ENCODE measurements around the gene SMO. TPM values are rescaled to one million over a fixed set of nuclear protein-coding genes. Genes with fewer than 3 reads are reported as not detected.

SMO gene
- total and polyA plus RNA-seq, 9 of the 15 experiments (the other 6 are each of a cell fraction or from before 2014, with no cell fraction given), result 0.05 to 0.13 (median 0.10) TPM; not detected in 5

GRCh38 chr7:129238546-129238945 is 50.1 kb downstream of the SMO start:
- ChIA-PET CTCF (ENCODE audit: low intra/inter-chr PET ratio) (no interaction called here), POLR2A (interaction anchor here (2.8 kb wide), 1 partner anchor 12 kb away, joined by 15 read pairs; the partner anchor contains the start of gene AHCYL2)
- TF ChIP-seq, protein P1, sequence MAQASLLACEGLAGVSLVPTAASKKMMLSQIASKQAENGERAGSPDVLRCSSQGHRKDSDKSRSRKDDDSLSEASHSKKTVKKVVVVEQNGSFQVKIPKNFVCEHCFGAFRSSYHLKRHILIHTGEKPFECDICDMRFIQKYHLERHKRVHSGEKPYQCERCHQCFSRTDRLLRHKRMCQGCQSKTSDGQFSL (CRISPR knock-in tag; IDR thresholded peaks at IDR 0.05), result no peak
- TF ChIP-seq, protein P1 (tag; IDR thresholded peaks at IDR 0.05), result no peak
- no peak for TF ChIP-seq NONO (IDR thresholded peaks at IDR 0.05; ENCODE audit: low read depth in 2 of 2, low read length in 1 of 2)
- no peak for TF ChIP-seq DNMT1 (IDR thresholded peaks at IDR 0.05)
- Histone ChIP-seq H4K20me1 (replicated peaks; ENCODE audit: control insufficient read depth, insufficient read depth, low read length) (no peaks in the 10 kb centered on the region), H3K4me3 (no peak overlapping the region), H3K4me2 (ENCODE audit: insufficient read depth, low read length) (no peak overlapping the region), H2AFZ (ENCODE audit: low read depth, low read length) (no peak overlapping the region), H3K4me1 (replicated peaks in 1 of 2; ENCODE audit: control insufficient read depth in 2 of 2, insufficient read depth in 2 of 2, low read length in 2 of 2) (no peaks in the 10 kb centered on the region), H3K9me3 (replicated peaks; ENCODE audit: control insufficient read depth, insufficient read depth, low read depth, low read length) (no peaks in the 10 kb centered on the region), H3K27me3 (ENCODE audit: control insufficient read depth in 2 of 2, insufficient read depth in 2 of 2, low read length in 2 of 2) (no peaks in the 10 kb centered on the region), H3K36me3 (ENCODE audit: control insufficient read depth, insufficient read depth, low read length) (no peaks in the 10 kb centered on the region), H3K9me1 (ENCODE audit: control insufficient read depth, insufficient read depth, low read length) (no peaks in the 10 kb centered on the region), H3K79me2 (ENCODE audit: control insufficient read depth, insufficient read depth, low read length) (no peaks in the 10 kb centered on the region), H3K27ac (ENCODE audit: extremely low read depth, low read depth, low read length) (no peak overlapping the region), H3K9ac (ENCODE audit: insufficient read depth in 1 of 2, low read depth in 2 of 2, low read length in 2 of 2) (no peak overlapping the region)
- intact Hi-C loops (cut with micrococcal nuclease) (no loop called here), in situ Hi-C loops (cut with MboI) (no loop called here)
- ATAC-seq (no peak; the same call in 2 of the 3 replicates), DNase-seq (ENCODE audit: extremely low read depth in 1 of 4, low spot score in 3 of 4) (no peak), FAIRE-seq (no peak)
- BruUV-seq (replicated peaks), result no TSS peak
- 74% methylated on average over 8 of the region's 8 CpGs for WGBS (ENCODE audit: insufficient coverage, low coverage, missing lambda C conversion rate)

Data from K562 (cell line).